RWPE1 (cell line): Measurements from ENCODE around the gene TFRC.

Source experiments
- CTCF ChIA-PET: fragments of 350-600 bp; sonication (Branson Sonifier 250); formaldehyde crosslinking; extraction: SDS; loops from one replicate; lab custom pipeline; 2021; lab: Yijun Ruan, JAX
- POLR2A ChIA-PET: fragments of 400-600 bp; formaldehyde crosslinking; extraction: SDS; loops from one replicate; lab custom pipeline; 2020; ENCODE audit warnings: antibody characterized with exemption; ENCODE audit not compliant: low non-redundant PET; lab: Yijun Ruan, JAX
- DNase-seq: peaks from one replicate; pipeline ENCODE4 v3.0.0; 2012; ENCODE audit warnings: low spot score
- H3K27ac ChIP-seq: fragments of 450-650 bp; 2 replicates; pipeline ENCODE4 v1.5.1; 2017
- TF ChIP-seq, protein P1 (sequence below): fragments of 450-650 bp; conservative IDR thresholded peaks from 2 replicates; pipeline ENCODE4 v1.5.1; 2017; ENCODE audit warnings: low read depth, mild to moderate bottlenecking

Gene TFRC

DNA sequence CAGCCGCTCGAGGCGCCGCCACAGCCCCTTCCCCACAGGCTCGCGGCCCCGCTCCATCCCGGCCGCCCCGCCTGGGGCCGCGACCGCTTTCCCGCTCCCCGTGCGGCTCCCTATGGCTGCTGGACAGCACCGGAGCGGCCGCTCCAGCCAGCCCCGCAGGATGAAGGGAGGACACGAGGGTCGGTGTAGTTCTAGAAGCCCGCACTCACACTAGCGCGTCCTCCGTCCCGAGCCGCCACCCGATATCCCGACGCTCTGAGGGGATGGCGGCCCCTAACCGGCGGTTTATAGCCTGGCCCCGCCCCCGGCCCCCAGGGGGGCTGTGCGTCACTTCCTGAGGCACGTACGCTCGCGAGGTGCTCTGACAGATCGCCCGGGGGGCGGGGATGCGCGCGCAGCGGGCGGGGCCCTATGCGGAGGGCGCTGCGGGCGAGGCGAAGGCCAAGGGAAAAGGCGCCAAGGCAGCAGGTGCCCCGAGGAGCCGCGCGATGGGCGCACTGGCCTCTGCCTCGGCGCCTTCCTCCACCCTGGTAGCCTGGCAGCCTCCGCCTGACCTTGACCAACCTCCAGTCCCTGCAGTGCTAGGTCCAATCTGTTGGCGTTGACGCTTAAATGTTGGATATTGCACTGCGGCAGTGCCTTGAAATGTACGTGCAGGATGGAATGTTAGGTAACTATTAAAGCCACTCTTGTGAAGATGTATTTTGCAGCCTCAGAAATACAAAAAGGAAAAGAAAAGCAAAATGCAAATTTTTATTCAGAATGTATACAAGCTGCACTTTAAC lies at the start of gene TFRC:
Gene TFRC (minus strand): TSS at position 257 of the 785 bp plus-strand sequence. CDS start 4,991 bp downstream, outside the sequence.
- peak within 1 kb of the TSS; percentile 88 for H3K27ac ChIP-seq
- DNase-seq: peak; percentile 99
- TF ChIP-seq, protein P1, sequence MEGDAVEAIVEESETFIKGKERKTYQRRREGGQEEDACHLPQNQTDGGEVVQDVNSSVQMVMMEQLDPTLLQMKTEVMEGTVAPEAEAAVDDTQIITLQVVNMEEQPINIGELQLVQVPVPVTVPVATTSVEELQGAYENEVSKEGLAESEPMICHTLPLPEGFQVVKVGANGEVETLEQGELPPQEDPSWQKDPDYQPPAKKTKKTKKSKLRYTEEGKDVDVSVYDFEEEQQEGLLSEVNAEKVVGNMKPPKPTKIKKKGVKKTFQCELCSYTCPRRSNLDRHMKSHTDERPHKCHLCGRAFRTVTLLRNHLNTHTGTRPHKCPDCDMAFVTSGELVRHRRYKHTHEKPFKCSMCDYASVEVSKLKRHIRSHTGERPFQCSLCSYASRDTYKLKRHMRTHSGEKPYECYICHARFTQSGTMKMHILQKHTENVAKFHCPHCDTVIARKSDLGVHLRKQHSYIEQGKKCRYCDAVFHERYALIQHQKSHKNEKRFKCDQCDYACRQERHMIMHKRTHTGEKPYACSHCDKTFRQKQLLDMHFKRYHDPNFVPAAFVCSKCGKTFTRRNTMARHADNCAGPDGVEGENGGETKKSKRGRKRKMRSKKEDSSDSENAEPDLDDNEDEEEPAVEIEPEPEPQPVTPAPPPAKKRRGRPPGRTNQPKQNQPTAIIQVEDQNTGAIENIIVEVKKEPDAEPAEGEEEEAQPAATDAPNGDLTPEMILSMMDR: no peak
- CTCF ChIA-PET: no interaction called here
- POLR2A ChIA-PET: no interaction called here

DNA sequence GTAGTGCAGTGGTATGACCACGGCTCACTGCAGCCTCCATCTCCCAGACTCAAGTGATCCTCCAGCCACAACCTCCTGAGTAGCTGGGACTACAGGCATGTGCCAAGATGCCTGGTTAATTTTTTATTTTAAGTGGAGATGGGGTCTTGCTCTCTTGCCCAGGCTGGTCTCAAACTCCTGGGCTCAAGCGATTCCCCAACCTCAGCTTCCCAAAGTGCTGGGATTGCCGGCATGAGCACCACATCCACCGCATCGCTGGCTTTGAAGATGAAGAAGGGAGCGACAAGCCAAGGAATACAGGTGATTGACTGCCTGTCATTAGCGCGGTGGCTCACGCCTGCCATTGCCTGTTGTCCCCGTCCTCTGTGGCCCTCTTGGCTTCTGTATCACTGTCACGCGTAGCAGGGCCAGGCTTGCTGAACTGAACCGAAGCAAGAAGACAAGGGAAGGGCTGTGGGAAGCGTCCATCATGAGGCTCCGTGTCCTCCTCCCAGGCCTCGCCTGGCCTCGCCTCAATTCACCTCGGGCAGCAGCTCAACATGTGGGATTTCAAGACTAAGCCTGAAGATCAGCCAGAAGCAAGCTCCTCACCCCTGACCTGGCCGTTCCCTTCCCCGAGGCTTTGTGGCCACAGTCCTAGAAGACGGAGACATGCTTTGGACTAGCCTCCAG lies 46.4 kb upstream of the TFRC start:
- ChIA-PET CTCF (interaction anchor here (0.9 kb wide), 1 partner anchor 55 kb away, joined by 4 read pairs; no protein-coding TSS in a partner anchor), POLR2A (no interaction called here)
- H3K27ac ChIP-seq: no peak overlapping the region
- DNase-seq: no peak
- TF ChIP-seq, protein P1: no peak

DNA sequence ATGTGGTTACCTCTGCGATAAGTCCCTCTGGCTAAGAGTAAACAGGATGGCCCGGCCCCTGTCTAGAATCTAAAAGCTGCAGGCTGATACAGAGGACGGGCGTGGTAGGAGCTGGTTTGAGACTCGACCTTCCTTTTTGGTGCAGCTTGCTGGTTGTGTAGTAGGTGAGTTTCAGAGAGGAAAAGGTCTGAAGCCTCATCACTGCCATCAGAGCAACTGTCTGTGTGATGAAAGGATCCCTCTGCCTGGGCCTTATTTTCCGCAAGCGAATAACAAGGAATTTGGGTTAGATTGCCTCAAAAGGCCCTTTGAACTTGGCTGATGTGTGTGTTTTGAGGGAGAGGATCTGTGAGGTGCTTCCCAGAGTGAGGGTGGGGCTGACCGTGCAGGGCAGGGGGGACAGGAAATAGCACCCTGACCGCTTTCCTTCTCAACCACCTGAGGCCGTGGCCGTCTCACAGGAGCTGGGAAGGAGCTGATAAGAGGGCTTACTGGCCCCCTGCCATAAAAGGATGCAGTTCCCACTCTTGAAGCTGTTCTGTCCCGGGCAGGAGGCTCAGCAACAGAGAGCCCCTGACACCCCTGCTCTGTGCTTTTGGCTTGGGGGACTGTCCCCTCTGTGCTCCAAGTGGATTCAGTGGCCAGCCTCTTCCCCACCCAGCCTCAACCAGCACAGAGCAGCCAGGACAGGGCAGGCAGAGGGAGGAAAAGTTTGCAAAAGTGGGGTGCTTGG lies 45.6 kb upstream of the TFRC start:
- TF ChIP-seq, protein P1: no peak
- no peak overlapping the region for H3K27ac ChIP-seq
- CTCF ChIA-PET: interaction anchor here (0.7 to 0.9 kb wide), 2 partner anchors 54 to 213 kb away, joined by 3 to 4 read pairs; no protein-coding TSS in a partner anchor
- DNase-seq: no peak
- POLR2A ChIA-PET: interaction anchor here (0.7 kb wide), 1 partner anchor 160 kb away, joined by 5 read pairs; the partner anchor contains the start of gene PCYT1A

DNA sequence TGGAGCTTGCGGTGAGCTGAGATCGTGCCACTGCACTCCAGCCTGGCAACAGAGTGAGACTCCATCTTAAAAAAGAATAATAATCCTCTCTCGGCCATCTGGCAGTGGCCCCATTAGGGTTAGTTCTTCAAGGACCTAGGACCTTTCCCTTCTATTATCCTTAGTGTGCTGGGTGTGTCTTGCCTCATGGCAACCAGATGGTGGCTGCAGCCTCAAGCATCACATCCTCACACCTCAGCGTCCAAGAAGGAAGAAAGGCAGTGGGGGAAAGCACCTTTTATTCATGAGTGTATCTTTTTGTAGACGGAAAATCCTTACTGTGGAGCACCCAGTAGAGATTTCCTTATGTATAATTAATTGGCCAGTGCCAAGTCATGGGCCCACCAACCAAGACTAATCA lies 42.7 kb upstream of the TFRC start:
- DNase-seq: no peak
- ChIA-PET CTCF (no interaction called here), POLR2A (no interaction called here)
- no peak overlapping the region for H3K27ac ChIP-seq
- TF ChIP-seq, protein P1: no peak

DNA sequence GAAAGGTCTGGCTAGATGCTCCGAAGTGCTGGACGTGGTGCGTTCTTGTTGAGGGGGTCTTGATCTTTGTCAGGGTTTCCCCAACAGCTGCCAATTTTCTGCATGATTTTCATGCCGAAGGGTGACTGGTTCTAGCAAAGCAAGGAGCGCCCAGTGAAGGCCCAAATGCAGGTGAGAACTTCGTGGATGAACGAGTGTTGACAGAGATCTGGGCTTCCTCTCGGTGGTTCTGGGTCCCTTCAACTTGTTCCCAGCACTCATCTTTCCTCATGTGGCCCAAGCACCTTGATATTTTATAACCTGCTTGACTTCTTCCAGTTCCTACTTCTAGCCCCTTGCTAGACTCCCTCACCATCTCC lies 40.8 kb upstream of the TFRC start:
- ChIA-PET CTCF (no interaction called here), POLR2A (interaction anchor here (0.8 kb wide), 1 partner anchor 20 kb away, joined by 5 read pairs; no protein-coding TSS in a partner anchor)
- TF ChIP-seq, protein P1: no peak
- no peak for DNase-seq
- no peak overlapping the region for H3K27ac ChIP-seq
